AG04450 (cell line): ENCODE measurements around the gene FGF8. TPM values are rescaled to one million over a fixed set of nuclear protein-coding genes. Genes with fewer than 3 reads are reported as not detected.

Source experiments
- CTCF ChIA-PET: fragments of 300-600, 350-600 bp; formaldehyde crosslinking; extraction: SDS; loops from one replicate; lab custom pipeline; 2022; ENCODE audit warnings: antibody characterized with exemption, inconsistent platforms; lab: Charles Lee
- POLR2A ChIA-PET: fragments of 350-600 bp; formaldehyde crosslinking; extraction: SDS; loops from one replicate; lab custom pipeline; 2021; ENCODE audit warnings: antibody characterized with exemption, inconsistent platforms; lab: Yijun Ruan, JAX
- DNase-seq: peaks from one replicate; pipeline ENCODE4 v3.0.0-alpha.2; 2011; ENCODE audit warnings: low read depth, low spot score
- H3K27ac ChIP-seq: one replicate; pipeline ENCODE4 v1.5.1; 2012; ENCODE audit warnings: low read depth, low read length, control low read depth
- H3K27me3 ChIP-seq: one replicate; pipeline ENCODE4 v1.6.0; 2012; ENCODE audit warnings: low read length; ENCODE audit not compliant: control insufficient read depth, insufficient read depth
- H3K4me3 ChIP-seq: 2 replicates; pipeline ENCODE4 v1.5.1; 2011; ENCODE audit warnings: mild to moderate bottlenecking, low read depth, low read length, control low read depth
- H3K9me3 ChIP-seq: 2 replicates; pipeline ENCODE4 v1.5.1; 2012; ENCODE audit warnings: low read length; ENCODE audit not compliant: control insufficient read depth, insufficient read depth
- polyA plus RNA-seq: library from polyadenylated mRNA; depleted of rRNA; stranded (reverse); fragments of >200 nt; gene quantifications from 2 replicates; pipeline ENCODE4 v1.2.3, GENCODE V29; 2011
- TF ChIP-seq, protein P1 (sequence below): IDR thresholded peaks from 2 replicates; pipeline ENCODE4 v1.5.1; 2011; ENCODE audit warnings: low read depth, low read length, control low read depth, inconsistent platforms

Gene FGF8
- polyA plus RNA-seq, 1 experiment = not detected

DNA sequence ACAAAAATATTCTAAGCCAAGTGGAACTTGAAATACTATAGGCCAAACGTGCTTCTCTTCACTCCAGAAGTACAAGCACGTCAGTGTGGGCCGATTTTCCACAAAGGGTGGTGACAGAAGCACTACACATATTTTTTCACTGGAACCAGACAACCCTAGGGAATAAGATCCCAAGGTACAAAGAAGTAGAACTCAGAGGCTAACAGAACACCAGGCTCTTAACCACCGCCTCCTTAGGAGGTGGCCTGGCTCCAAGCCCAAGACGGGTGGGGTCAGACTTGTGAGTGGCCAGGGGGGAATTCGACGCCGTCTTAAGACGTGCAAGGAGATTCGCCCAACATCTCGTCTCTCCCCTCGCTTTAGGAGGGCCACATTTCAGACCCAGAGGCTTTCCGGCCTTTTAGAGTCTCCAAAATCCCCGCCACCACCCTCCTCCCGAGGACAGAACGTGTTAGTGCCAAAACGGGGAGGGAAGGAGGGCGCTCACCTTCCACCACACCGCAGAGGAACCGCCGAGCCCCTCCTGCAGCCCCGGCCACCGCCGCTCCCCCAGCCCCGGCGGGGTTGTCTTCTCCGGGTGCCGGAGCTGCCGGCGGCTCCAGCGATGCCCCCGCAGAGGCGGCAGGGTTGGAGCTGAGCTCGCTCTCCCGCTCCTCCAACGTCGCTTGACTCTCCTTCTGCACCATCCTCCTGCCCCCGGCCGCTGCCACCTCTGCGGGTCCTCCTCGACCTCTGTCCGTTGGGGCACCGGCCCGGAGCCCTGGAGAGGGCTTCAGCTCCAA lies 41.6 kb upstream of the FGF8 start:
- TF ChIP-seq, protein P1, sequence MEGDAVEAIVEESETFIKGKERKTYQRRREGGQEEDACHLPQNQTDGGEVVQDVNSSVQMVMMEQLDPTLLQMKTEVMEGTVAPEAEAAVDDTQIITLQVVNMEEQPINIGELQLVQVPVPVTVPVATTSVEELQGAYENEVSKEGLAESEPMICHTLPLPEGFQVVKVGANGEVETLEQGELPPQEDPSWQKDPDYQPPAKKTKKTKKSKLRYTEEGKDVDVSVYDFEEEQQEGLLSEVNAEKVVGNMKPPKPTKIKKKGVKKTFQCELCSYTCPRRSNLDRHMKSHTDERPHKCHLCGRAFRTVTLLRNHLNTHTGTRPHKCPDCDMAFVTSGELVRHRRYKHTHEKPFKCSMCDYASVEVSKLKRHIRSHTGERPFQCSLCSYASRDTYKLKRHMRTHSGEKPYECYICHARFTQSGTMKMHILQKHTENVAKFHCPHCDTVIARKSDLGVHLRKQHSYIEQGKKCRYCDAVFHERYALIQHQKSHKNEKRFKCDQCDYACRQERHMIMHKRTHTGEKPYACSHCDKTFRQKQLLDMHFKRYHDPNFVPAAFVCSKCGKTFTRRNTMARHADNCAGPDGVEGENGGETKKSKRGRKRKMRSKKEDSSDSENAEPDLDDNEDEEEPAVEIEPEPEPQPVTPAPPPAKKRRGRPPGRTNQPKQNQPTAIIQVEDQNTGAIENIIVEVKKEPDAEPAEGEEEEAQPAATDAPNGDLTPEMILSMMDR = no peak
- H3K27me3 ChIP-seq = no peaks in the 10 kb centered on the region
- H3K9me3 ChIP-seq = no peaks in the 10 kb centered on the region; the same call in 1 of the 2 replicates
- H3K27ac ChIP-seq = peak overlapping the region; percentile 90
- peak; percentile 90 for DNase-seq
- ChIA-PET POLR2A (interaction anchor here (0.6 to 2.0 kb wide), 19 partner anchors 10 to 1579 kb away, joined by 3 to 17 read pairs (median 3); partner anchors contain the start of genes ARMH3, DPCD, HPS6 and NPM3), CTCF (interaction anchor here (0.7 to 2.9 kb wide), 4 partner anchors 23 to 758 kb away, joined by 3 to 19 read pairs (median 7); no protein-coding TSS in a partner anchor)
- H3K4me3 ChIP-seq = peak overlapping the region; percentile 98

DNA sequence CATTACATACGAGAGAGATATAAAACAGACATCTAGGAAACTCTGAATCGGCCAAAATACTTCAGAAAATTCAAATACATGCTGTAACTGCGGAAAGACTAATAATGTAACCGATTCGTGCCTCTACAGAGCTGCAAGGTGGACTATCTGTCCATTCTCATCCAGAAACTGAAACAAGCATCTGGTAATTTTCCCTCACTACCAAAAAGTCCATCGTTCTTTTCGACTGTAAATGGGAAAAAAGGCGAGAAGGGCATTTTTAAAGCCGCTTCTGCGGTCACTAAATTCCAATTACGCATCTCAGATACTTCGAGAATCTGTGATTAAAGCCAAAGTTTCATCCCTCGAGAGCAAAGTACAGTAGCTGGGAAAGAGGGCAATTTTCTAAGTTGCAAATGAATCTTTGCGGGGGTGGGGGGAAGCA lies 41.0 kb upstream of the FGF8 start:
- POLR2A ChIA-PET = no interaction called here

DNA sequence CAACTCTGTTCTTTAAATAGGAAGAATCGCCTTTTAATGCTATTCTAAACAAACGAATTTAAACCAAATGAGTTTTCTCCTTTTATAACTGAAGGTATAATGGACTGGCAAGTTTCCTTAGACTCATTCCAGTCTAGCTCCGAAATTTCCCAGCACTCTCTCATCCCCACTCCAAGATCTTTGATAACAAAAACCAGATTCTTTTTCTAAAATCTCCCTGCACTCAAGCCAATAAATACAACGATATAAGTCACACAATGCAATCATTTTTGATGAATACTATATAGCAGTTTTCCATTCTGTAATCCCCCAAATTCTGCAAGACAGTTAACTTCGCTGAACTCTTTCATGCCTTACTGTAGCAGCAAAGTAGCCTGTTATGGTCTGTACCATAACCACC lies 40.5 kb upstream of the FGF8 start:
- no peak for DNase-seq
- ChIA-PET CTCF (interaction anchor here (0.8 to 2.0 kb wide), 3 partner anchors 19 to 35 kb away, joined by 3 to 7 read pairs (median 6); no protein-coding TSS in a partner anchor), POLR2A (no interaction called here)
- Histone ChIP-seq H3K27me3 (no peaks in the 10 kb centered on the region), H3K4me3 (peak overlapping the region; percentile 98), H3K9me3 (no peaks in the 10 kb centered on the region; the same call in 1 of the 2 replicates), H3K27ac (no peak overlapping the region)
- TF ChIP-seq, protein P1 = no peak

More for the DNA sequence above, 41.0 kb upstream of the FGF8 start:
- no peaks in the 10 kb centered on the region for H3K27me3 ChIP-seq
- H3K9me3 ChIP-seq = no peaks in the 10 kb centered on the region; the same call in 1 of the 2 replicates
- TF ChIP-seq, protein P1 = no peak
- H3K4me3 ChIP-seq = peak overlapping the region; percentile 98
- no peak for DNase-seq
- no peak overlapping the region for H3K27ac ChIP-seq
- CTCF ChIA-PET = interaction anchor here (2.0 to 2.9 kb wide), 2 partner anchors 24 to 36 kb away, joined by 6 to 19 read pairs; no protein-coding TSS in a partner anchor

DNA sequence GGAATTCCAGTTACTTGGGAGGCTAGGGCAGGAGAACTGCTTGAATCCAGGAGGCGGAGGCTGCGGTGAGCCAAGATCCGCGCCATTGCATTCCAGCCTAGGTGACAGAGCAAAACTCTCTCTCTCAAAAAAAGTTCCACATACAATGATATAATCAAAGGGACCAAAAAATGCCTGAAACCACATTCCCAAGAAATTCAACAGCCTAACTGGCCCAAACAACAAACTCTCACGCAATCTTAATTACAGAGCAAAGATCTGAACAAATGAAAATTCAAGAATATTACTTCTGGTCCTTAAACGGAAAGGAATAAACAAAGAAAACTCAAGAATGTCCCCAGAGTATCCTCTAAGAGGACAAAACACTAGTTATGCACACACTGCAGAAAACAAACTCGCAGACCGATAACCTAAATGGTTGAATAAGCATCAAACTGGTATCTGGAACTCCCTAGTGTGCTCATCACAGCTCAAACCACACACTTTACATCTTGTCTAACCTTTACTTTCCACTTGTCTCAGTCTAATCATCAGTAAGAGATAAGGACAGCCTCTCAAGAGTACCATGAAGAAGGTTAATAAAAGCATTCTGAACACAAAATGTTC lies 38.7 kb upstream of the FGF8 start:
- no peak for DNase-seq
- Histone ChIP-seq H3K27me3 (no peaks in the 10 kb centered on the region), H3K4me3 (peak overlapping the region; percentile 98), H3K9me3 (no peaks in the 10 kb centered on the region; the same call in 1 of the 2 replicates), H3K27ac (no peak overlapping the region)
- TF ChIP-seq, protein P1 = no peak
- CTCF ChIA-PET = interaction anchor here (1.0 to 2.0 kb wide), 3 partner anchors 26 to 195 kb away, joined by 3 to 6 read pairs (median 4); no protein-coding TSS in a partner anchor
- POLR2A ChIA-PET = no interaction called here
